Suprapubic skin (tissue), 4 donors: ENCODE measurements around the gene DGKQ. TPM values are rescaled to one million over a fixed set of nuclear protein-coding genes. Genes with fewer than 3 reads are reported as not detected.
"Not testable (repeated sequence)": the region's sequence is repeated elsewhere in the genome, so short reads cannot be mapped to it uniquely, and the experiment has no call there.

ENCODE experiments used
- DNase-seq, 2 donors: peaks; one replicate each; pipeline ENCODE4 v3.0.0-alpha.2; 2019; ENCODE audit warnings: low spot score in 2 of 2
- H3K27ac ChIP-seq: fragments of 200-600 bp; sonication (generic); one replicate; pipeline ENCODE4 v1.5.1; 2019
- H3K27me3 ChIP-seq: fragments of 200-600 bp; sonication (generic); one replicate; pipeline ENCODE4 v1.5.1; 2019
- H3K36me3 ChIP-seq: fragments of 200-600 bp; sonication (generic); one replicate; pipeline ENCODE4 v1.5.1; 2019
- H3K4me1 ChIP-seq: fragments of 200-600 bp; sonication (generic); one replicate; pipeline ENCODE4 v1.5.1; 2019
- H3K4me3 ChIP-seq: fragments of 200-600 bp; sonication (generic); one replicate; pipeline ENCODE4 v1.5.1; 2019; ENCODE audit warnings: mild to moderate bottlenecking
- H3K9me3 ChIP-seq: fragments of 200-600 bp; sonication (generic); one replicate; pipeline ENCODE4 v1.5.1; 2019
- CTCF ChIP-seq, 2 donors: fragments of 200-600 bp in 1 of 2; fragments of 450-650 bp in 1 of 2; sonication (generic) in 1 of 2; IDR thresholded peaks; one replicate each; pipeline ENCODE4 v1.5.1; 2016 to 2019; ENCODE audit warnings: antibody characterized with exemption in 2 of 2, mild to moderate bottlenecking in 1 of 2, moderate library complexity in 1 of 2
- EP300 ChIP-seq: sonication (generic); formaldehyde crosslinking; IDR thresholded peaks from one replicate; pipeline ENCODE4 v1.6.1; 2017; ENCODE audit warnings: antibody characterized with exemption
- POLR2A ChIP-seq, 2 donors: fragments of 450-650 bp; IDR thresholded peaks; one replicate each; pipeline ENCODE4 v1.6.1; 2017; ENCODE audit warnings: antibody characterized with exemption in 2 of 2, mild to moderate bottlenecking in 2 of 2, moderate library complexity in 2 of 2
- POLR2AphosphoS5 ChIP-seq, 3 donors: sonication (generic); formaldehyde crosslinking; IDR thresholded peaks; one replicate each; pipeline ENCODE4 v1.6.1; 2017; ENCODE audit warnings: antibody characterized with exemption in 3 of 3
- WGBS: methylation state at CpG from one replicate; pipeline ENCODE4 v1.1.5; 2018; 5-methylcytosine and 5-hydroxymethylcytosine counted together
- total RNA-seq, 4 donors: library from RNA; depleted of rRNA; stranded (reverse); fragments of >200 nt; gene quantifications; one replicate each; pipeline ENCODE4 v1.1.0, GENCODE V29; 2016

Gene DGKQ
- total RNA-seq, 4 donors from 2014 or later = 19.5 to 27.6 (median 23.8) TPM

DNA sequence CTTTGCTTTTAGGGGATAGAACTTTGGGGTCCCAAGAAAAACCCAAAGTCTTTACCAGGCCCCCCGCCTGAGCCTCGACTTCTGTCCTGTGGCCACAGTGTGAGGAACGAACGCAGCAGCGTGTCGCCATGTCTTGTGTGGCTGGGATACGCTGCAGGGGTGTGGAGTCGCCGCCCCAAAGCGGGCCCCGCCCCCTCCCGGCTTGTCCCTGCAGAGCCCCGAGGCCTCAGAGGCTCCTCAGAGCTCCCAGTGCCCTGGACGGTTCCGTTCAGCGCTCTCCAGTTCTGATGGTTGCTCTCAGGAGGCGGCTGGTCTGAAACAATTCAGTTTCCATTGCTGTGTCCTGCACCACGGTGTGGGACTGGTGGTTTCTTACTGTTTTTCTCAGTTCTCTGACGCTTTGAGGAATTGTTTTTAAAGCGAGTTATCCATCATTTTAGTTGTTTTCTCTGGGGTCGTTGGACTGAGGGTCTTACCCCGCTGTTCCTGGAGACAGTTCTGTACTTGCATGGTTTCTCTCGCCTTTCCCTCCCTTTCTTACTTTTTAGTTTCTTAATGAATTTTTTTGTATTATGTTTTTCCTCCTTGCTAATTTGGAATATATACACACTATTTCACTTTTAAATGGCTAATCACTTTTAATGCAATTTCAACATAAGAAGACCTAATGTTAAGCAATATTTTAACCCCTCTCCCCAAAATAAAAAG, 11.9 kb upstream of the DGKQ start:
- DNase-seq = no peak
- Histone ChIP-seq H3K9me3 (no peaks in the 10 kb centered on the region), H3K4me1 (peaks cover 34% of the 10 kb centered on the region), H3K4me3 (peak overlapping the region; percentile 35), H3K27me3 (no peaks in the 10 kb centered on the region), H3K36me3 (peaks cover 9% of the 10 kb centered on the region), H3K27ac (no peak overlapping the region)
- TF ChIP-seq EP300 (no peak), POLR2AphosphoS5 (IDR thresholded peaks at IDR 0.05) (no peak), POLR2A (IDR thresholded peaks at IDR 0.05) (no peak), CTCF (IDR thresholded peaks at IDR 0.05) (no peak)
- WGBS = 49% methylated on average over 15 of the region's 23 CpGs

GRCh38 chr4:984336-985054, 11.1 kb upstream of the DGKQ start:
- H3K36me3 ChIP-seq = peaks cover under 1% of the 10 kb centered on the region
- H3K9me3 ChIP-seq = no peaks in the 10 kb centered on the region
- no peak for DNase-seq
- peaks cover 34% of the 10 kb centered on the region for H3K4me1 ChIP-seq
- no peaks in the 10 kb centered on the region for H3K27me3 ChIP-seq
- WGBS = 76% methylated on average over 15 of the region's 15 CpGs
- TF ChIP-seq EP300 = no peak
- TF ChIP-seq POLR2A (IDR thresholded peaks at IDR 0.05) = no peak
- TF ChIP-seq CTCF (IDR thresholded peaks at IDR 0.05) = no peak
- no peak for TF ChIP-seq POLR2AphosphoS5 (IDR thresholded peaks at IDR 0.05)
- H3K4me3 ChIP-seq = peak overlapping the region; percentile 35
- H3K27ac ChIP-seq = no peak overlapping the region

DNA sequence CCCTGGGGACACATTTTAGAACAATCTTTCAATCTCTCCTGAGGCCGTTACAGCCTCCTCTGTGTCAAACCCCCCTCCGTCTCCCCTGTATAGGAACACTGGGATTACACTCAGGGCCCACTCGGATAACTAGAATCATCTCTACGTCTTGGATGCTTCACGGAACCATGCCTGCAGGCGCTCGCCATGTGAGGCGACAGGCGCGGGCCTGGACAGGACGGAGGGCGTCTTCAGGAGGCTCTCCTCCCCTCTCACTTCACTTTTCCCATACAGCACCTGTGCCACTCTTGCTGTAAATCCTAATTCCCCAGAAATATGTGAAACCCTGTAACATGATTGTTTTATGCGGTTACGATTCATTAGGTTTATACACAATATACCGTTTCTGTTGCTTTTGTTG, 9.4 kb upstream of the DGKQ start:
- H3K4me3 ChIP-seq = no peak overlapping the region
- no peak for DNase-seq
- H3K27ac ChIP-seq = no peak overlapping the region
- TF ChIP-seq EP300 (no peak), CTCF (IDR thresholded peaks at IDR 0.05) (no peak), POLR2A (IDR thresholded peaks at IDR 0.05) (no peak), POLR2AphosphoS5 (IDR thresholded peaks at IDR 0.05) (no peak)
- H3K4me1 ChIP-seq = peaks cover 25% of the 10 kb centered on the region
- H3K36me3 ChIP-seq = no peaks in the 10 kb centered on the region
- 95% methylated on average over 15 of the region's 15 CpGs for WGBS
- no peaks in the 10 kb centered on the region for H3K27me3 ChIP-seq
- no peaks in the 10 kb centered on the region for H3K9me3 ChIP-seq

GRCh38 chr4:982291-982690, 8.9 kb upstream of the DGKQ start:
- no peak for TF ChIP-seq CTCF (IDR thresholded peaks at IDR 0.05)
- no peak for TF ChIP-seq POLR2AphosphoS5 (IDR thresholded peaks at IDR 0.05)
- TF ChIP-seq POLR2A (IDR thresholded peaks at IDR 0.05) = no peak
- no peak for TF ChIP-seq EP300
- H3K9me3 ChIP-seq = no peaks in the 10 kb centered on the region
- H3K27ac ChIP-seq = no peak overlapping the region
- H3K4me1 ChIP-seq = peaks cover 20% of the 10 kb centered on the region
- no peak for DNase-seq
- H3K36me3 ChIP-seq = no peaks in the 10 kb centered on the region
- 94% methylated on average over 14 of the region's 17 CpGs for WGBS
- H3K4me3 ChIP-seq = no peak overlapping the region
- H3K27me3 ChIP-seq = no peaks in the 10 kb centered on the region

GRCh38 chr4:978957-979701, 5.8 kb upstream of the DGKQ start:
- Histone ChIP-seq H3K4me3 (no peak overlapping the region), H3K9me3 (no peaks in the 10 kb centered on the region), H3K4me1 (no peaks in the 10 kb centered on the region), H3K27me3 (no peaks in the 10 kb centered on the region), H3K36me3 (no peaks in the 10 kb centered on the region), H3K27ac (no peak overlapping the region)
- 62% methylated on average over 11 of the region's 20 CpGs for WGBS
- DNase-seq = no peak
- TF ChIP-seq POLR2A (IDR thresholded peaks at IDR 0.05) (no peak), EP300 (no peak), POLR2AphosphoS5 (IDR thresholded peaks at IDR 0.05) (no peak), CTCF (IDR thresholded peaks at IDR 0.05) (no peak)

GRCh38 chr4:976016-976415, 2.6 kb upstream of the DGKQ start:
- not testable (repeated sequence) for H3K27ac ChIP-seq, DNase-seq, H3K27me3 ChIP-seq, H3K4me3 ChIP-seq, H3K36me3 ChIP-seq, H3K9me3 ChIP-seq
- peaks cover 25% of the 10 kb centered on the region for H3K4me1 ChIP-seq
- 100% methylated on average over 12 of the region's 25 CpGs for WGBS
